ENCODE data around the gene CAMK2G. TPM values are rescaled to one million over a fixed set of nuclear protein-coding genes. Genes with fewer than 3 reads are reported as not detected.
"Not testable (repeated sequence)": the region's sequence is repeated elsewhere in the genome, so short reads cannot be mapped to it uniquely, and the experiment has no call there.

The CAMK2G gene
- total RNA-seq, 4 donors from 2014 or later, result 82.3 to 207 (median 155) TPM

DNA sequence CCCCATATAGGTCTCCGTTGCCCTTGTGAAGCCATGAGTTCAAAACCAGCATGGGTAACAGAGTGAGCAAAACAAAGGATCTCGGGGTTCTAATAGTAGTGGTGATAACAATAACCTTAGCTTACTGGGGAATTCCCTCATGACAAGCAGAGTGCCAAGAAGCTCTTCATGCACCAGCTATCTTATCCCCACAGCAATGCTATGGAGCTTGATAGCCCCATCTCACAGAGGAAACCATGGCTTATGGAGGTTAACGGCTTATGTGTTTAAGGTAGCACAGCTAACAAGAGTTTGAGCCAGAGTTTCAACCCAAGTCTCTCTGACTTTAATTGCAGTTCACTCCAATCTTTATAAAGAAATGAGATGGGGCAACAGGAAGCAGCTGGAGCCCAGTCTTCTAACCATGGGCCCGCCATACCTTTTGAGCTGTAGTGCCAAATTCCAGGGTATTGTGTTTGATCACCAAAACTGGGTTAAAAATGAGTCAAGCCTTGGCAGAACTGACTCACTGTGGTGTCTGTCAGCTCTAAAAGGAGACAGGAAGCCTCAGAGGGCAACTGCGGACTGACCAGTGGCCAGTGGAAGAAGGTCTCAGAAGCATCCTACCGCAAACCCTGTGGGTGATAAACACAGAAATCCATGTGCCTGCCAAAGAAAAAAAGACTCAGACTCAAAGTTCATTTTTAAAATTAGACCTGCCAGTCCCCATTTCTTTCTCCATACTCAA, 20.1 kb upstream of the CAMK2G start:
- 66 to 92% methylated on average over 2 to 5 of the region's 6 CpGs for WGBS, 2 donors (ENCODE audit: low coverage in 1 of 2)

DNA sequence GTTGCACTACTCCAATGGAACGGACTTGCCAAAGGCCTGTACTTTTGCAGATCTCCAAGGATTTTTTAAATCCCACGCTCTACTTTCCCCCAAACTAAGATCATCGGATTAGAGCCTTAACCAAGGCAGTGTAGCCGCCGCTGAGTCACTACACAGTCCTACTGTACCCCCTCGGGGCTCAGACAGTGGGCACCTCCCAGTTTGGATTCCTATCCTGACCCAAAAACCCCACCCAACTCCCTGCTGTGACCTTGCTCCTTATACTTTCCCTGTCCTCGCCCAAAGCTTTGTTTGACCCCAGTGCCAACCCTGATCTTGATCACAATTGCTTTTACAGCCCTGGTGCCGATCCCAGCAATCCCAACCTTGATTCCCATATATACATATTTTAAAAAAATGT, 19.1 kb upstream of the CAMK2G start:
- Histone ChIP-seq H3K36me3 (no peaks in the 10 kb centered on the region), H3K27me3 (no peaks in the 10 kb centered on the region), H3K27ac (no peak overlapping the region), H3K4me1 (peaks cover 0 to 10% (median 7%) of the 10 kb centered on the region in 3 donors), H3K9me3 (no peaks in the 10 kb centered on the region), H3K4me3 (no peak overlapping the region)
- WGBS, 2 donors (ENCODE audit: low coverage in 1 of 2), result 75 to 90% methylated on average over 8 of the region's 8 CpGs
- TF ChIP-seq POLR2A (IDR thresholded peaks at IDR 0.05), result no peak
- TF ChIP-seq, protein P1, sequence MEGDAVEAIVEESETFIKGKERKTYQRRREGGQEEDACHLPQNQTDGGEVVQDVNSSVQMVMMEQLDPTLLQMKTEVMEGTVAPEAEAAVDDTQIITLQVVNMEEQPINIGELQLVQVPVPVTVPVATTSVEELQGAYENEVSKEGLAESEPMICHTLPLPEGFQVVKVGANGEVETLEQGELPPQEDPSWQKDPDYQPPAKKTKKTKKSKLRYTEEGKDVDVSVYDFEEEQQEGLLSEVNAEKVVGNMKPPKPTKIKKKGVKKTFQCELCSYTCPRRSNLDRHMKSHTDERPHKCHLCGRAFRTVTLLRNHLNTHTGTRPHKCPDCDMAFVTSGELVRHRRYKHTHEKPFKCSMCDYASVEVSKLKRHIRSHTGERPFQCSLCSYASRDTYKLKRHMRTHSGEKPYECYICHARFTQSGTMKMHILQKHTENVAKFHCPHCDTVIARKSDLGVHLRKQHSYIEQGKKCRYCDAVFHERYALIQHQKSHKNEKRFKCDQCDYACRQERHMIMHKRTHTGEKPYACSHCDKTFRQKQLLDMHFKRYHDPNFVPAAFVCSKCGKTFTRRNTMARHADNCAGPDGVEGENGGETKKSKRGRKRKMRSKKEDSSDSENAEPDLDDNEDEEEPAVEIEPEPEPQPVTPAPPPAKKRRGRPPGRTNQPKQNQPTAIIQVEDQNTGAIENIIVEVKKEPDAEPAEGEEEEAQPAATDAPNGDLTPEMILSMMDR (IDR thresholded peaks at IDR 0.05), result no peak
- no peak for TF ChIP-seq POLR2AphosphoS5 (IDR thresholded peaks at IDR 0.05)
- no peak for TF ChIP-seq EP300 (IDR thresholded peaks at IDR 0.05)
- ATAC-seq, result no peak

More for the DNA sequence above, 20.1 kb upstream of the CAMK2G start:
- no peaks in the 10 kb centered on the region for H3K27me3 ChIP-seq
- no peaks in the 10 kb centered on the region for H3K9me3 ChIP-seq
- H3K4me3 ChIP-seq, result no peak overlapping the region
- no peaks in the 10 kb centered on the region for H3K36me3 ChIP-seq
- TF ChIP-seq POLR2AphosphoS5 (IDR thresholded peaks at IDR 0.05) (no peak), POLR2A (IDR thresholded peaks at IDR 0.05) (no peak), EP300 (IDR thresholded peaks at IDR 0.05) (no peak)
- TF ChIP-seq, protein P1 (IDR thresholded peaks at IDR 0.05), result no peak
- ATAC-seq, result no peak
- H3K4me1 ChIP-seq, result no peaks in the 10 kb centered on the region
- H3K27ac ChIP-seq, result no peak overlapping the region

GRCh38 chr10:73892310-73893030, 18.1 kb upstream of the CAMK2G start:
- peaks cover 0 to 19% (median 16%) of the 10 kb centered on the region in 3 donors for H3K4me1 ChIP-seq
- H3K9me3 ChIP-seq, result no peaks in the 10 kb centered on the region
- no peak overlapping the region for H3K4me3 ChIP-seq
- no peaks in the 10 kb centered on the region for H3K27me3 ChIP-seq
- no peaks in the 10 kb centered on the region for H3K36me3 ChIP-seq
- no peak overlapping the region for H3K27ac ChIP-seq
- WGBS, 2 donors (ENCODE audit: low coverage in 1 of 2), result 73 to 83% methylated on average over 6 to 10 of the region's 10 CpGs
- no peak for ATAC-seq
- TF ChIP-seq, protein P1 (IDR thresholded peaks at IDR 0.05), result no peak
- no peak for TF ChIP-seq POLR2A (IDR thresholded peaks at IDR 0.05)
- no peak for TF ChIP-seq EP300 (IDR thresholded peaks at IDR 0.05)
- no peak for TF ChIP-seq POLR2AphosphoS5 (IDR thresholded peaks at IDR 0.05)

DNA sequence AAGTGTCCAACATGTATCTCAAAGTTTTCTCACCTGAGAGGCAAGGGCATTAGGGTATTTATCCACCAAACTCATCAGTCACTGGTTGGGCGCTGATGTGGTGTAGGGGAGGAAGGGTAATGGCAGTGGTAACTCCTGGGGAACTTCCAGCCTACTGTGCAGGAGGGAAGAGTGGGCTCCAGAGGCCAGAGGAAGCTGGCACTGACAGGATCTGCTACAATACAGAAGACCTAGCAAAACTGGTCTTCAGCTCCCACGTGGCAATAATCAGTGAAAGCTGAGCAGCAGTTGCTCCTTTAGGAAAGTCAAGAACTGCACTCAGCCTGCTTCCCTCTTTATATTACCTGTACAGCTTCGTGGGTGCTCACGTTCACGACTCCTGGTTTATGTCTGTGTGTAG, 17.2 kb upstream of the CAMK2G start:
- Histone ChIP-seq H3K4me1 (peaks cover 8 to 28% (median 26%) of the 10 kb centered on the region in 3 donors), H3K36me3 (no peaks in the 10 kb centered on the region), H3K27ac (no peak overlapping the region), H3K9me3 (no peaks in the 10 kb centered on the region), H3K27me3 (no peaks in the 10 kb centered on the region), H3K4me3 (no peak overlapping the region)
- ATAC-seq, result no peak
- TF ChIP-seq EP300 (IDR thresholded peaks at IDR 0.05) (no peak), POLR2AphosphoS5 (IDR thresholded peaks at IDR 0.05) (no peak), POLR2A (IDR thresholded peaks at IDR 0.05) (no peak)
- TF ChIP-seq, protein P1 (IDR thresholded peaks at IDR 0.05), result no peak
- 70 to 79% methylated on average over 5 of the region's 5 CpGs for WGBS, 2 donors (ENCODE audit: low coverage in 1 of 2)

DNA sequence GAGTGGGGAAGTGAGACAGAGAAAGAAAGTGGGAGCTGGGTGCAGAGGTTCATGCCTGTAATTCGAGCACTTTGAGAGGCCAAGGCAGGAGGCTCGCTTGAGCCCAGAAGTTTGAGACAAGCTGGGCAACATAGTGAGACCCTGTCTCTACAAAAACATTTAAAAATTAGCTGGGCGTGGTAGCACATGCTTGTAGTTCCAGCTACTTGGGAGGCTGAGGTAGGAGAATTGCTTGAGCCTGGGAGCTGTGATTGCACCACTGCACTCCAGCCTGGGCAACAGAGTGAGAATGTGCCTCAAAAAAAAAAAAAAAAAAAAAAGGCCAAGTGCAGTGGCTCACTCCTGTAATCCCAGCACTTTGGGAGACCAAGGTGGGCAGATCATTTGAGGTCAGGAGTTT, 16.5 kb upstream of the CAMK2G start:
- not testable (repeated sequence) for H3K36me3 ChIP-seq, H3K27me3 ChIP-seq, ATAC-seq, H3K9me3 ChIP-seq, H3K4me3 ChIP-seq, H3K27ac ChIP-seq
- peaks cover 9 to 34% (median 30%) of the 10 kb centered on the region in 3 donors for H3K4me1 ChIP-seq
- WGBS, 2 donors (ENCODE audit: low coverage in 1 of 2), result 62% methylated on average over 3 of the region's 3 CpGs; no CpG with 5 or more reads in 1 of the 2 donors
